Memory B cell (primary cell): ENCODE measurements around the gene MICALL1.

Experiments
- ATAC-seq: fragments of 150-1000 bp; cut with Tn5 transposase; 2 replicates; pipeline ENCODE4 v1.10.0; 2021; ENCODE audit warnings: low read depth, mild to moderate bottlenecking, moderate library complexity
- DNase-seq, 2 donors: peaks; one replicate each; pipeline ENCODE4 v3.0.0; 2022; ENCODE audit warnings: low spot score in 2 of 2
- H3K27ac Mint-ChIP-seq: one replicate; pipeline ENCODE4 v1.8.0; 2022; ENCODE audit warnings: mild to moderate bottlenecking, moderate library complexity, mixed read lengths
- H3K27me3 Mint-ChIP-seq: one replicate; pipeline ENCODE4 v1.8.0; 2022; ENCODE audit warnings: mixed read lengths
- H3K36me3 Mint-ChIP-seq: one replicate; pipeline ENCODE4 v1.8.0; 2022; ENCODE audit warnings: mild to moderate bottlenecking, mixed read lengths
- H3K4me1 Mint-ChIP-seq: one replicate; pipeline ENCODE4 v1.8.0; 2022; ENCODE audit warnings: mixed read lengths
- H3K4me3 Mint-ChIP-seq: one replicate; pipeline ENCODE4 v1.8.0; 2022; ENCODE audit warnings: mild to moderate bottlenecking, moderate library complexity, mixed read lengths
- H3K9me3 Mint-ChIP-seq: one replicate; pipeline ENCODE4 v1.8.0; 2022; ENCODE audit warnings: mixed read lengths

MICALL1 gene

DNA sequence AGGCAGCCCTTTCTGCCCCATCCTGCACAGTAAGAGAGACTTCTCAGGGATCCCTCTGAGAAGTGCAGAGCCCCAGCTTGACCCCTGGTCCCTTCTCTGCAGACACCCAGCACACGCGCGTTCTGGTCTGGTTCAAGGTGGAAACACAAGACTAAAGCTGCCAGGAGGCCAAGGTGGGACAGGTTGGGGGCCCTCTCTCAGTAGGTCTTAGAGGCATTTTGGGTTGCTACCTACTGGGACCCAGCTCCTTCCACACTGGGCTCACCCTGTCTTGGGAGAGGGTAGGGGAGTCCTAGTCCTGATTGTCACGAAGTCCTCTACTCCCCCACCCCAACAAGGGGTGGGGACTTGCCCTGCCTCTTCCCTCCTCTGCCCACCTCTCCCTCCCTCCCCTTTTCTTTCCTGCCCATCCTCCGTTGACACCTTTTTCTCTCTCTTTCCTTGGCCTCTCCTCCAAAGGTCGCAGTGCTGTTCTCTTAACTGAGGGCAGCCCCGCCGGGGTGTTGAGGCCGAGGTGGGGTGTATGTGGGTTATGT lies 79.0 kb downstream of the MICALL1 start:
- Mint-ChIP-seq H3K27me3 (no peaks in the 10 kb centered on the region), H3K36me3 (peaks cover 5% of the 10 kb centered on the region), H3K4me3 (no peak overlapping the region), H3K4me1 (no peaks in the 10 kb centered on the region), H3K9me3 (no peaks in the 10 kb centered on the region), H3K27ac (no peak overlapping the region)
- ATAC-seq (no peak), DNase-seq (no peak)

DNA sequence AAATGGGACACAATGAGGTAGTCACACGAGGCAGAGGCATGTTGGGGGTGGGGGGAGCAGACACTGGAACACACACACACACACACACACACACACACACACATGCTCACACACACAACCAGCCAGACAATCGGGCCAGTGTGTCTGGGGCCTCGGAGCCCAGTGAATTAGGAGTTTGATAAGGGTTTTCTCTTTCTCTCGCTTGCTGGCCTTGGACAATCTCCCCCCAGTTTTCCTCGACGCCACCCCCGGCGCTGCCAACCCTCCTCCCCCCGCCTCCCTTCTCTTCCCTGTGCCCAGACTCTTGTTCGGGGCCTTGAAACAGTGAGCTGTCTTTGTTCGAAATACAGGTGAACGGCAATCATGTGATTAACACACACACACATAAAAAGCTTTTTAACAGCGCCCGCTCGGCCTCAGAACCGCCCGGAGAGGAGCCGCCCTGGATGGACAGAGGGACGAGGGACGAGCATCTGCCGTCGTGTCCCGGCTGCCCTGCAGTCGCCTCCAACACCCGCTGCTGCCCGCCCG lies 79.7 kb downstream of the MICALL1 start:
- Mint-ChIP-seq H3K36me3 (peaks cover 5% of the 10 kb centered on the region), H3K4me1 (no peaks in the 10 kb centered on the region), H3K27ac (no peak overlapping the region), H3K4me3 (no peak overlapping the region), H3K27me3 (no peaks in the 10 kb centered on the region), H3K9me3 (no peaks in the 10 kb centered on the region)
- DNase-seq (no peak), ATAC-seq (no peak)

DNA sequence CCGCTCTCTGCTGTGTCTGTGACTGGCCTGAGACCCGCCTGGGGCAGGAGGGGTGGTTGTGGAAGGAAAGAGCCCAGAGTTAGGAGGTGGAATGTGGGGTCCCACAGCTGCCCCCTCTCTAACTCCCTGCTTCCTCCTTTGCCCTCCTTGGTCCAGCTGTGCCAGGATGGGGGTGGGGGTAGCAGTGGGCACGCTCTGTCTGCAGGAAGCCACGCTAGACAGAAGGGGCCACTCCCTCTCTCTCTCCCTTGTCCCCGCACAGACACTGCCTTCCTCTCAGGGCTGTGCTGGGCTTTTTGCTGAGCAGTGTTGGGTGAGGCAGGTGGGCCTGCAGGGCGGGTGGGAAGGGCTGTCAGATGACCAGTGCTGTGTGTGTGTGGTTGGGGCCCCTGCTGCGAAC lies 80.3 kb downstream of the MICALL1 start:
- H3K27me3 Mint-ChIP-seq: no peaks in the 10 kb centered on the region
- H3K4me3 Mint-ChIP-seq: no peak overlapping the region
- peaks cover 5% of the 10 kb centered on the region for H3K36me3 Mint-ChIP-seq
- ATAC-seq: no peak
- no peak overlapping the region for H3K27ac Mint-ChIP-seq
- no peaks in the 10 kb centered on the region for H3K9me3 Mint-ChIP-seq
- DNase-seq: no peak
- H3K4me1 Mint-ChIP-seq: no peaks in the 10 kb centered on the region

DNA sequence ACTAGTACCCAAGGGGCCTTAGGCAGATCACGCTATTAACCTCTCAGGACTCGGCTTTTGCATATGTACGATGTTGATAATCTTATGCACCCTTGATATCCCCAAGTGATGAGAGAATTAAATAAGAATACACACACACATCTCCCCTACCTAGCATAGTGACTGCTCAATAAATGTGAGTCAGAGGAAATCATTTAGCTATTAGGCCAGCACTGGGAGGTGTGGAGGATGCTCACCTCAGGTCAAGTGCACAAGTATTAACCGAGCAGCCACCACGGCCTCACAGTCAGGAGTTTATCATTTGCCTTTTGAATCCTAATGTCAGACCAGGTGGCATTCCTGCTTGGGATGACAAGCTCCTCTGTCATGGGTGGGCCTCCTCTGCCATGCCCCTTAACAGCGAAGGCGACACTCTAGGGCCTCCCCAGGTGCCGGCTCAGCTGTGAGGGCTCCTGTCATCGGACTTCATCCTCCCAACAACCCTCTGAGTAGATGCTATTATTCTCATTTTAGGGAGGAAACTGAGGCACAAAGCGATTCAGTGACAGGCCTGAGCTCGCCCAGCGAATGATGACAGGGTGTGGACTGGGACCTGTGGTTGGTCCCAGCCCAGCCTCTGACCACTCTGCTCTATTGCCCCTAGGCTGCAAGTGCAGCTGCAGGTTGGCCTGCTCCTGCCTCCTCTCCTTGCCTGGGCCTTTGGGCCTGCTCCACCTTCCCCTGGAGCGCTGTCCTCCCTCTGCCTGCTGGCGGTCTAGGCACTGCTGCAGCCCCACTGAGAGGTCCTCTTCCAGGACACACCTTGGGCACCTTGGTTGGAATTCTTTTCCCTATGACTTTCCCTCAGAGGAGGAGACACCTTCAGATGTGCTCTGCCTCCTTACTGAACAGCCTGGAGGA lies 83.3 kb downstream of the MICALL1 start:
- H3K9me3 Mint-ChIP-seq: no peaks in the 10 kb centered on the region
- H3K4me1 Mint-ChIP-seq: no peaks in the 10 kb centered on the region
- no peak overlapping the region for H3K27ac Mint-ChIP-seq
- no peaks in the 10 kb centered on the region for H3K27me3 Mint-ChIP-seq
- ATAC-seq (no peak), DNase-seq (no peak)
- peaks cover 2% of the 10 kb centered on the region for H3K36me3 Mint-ChIP-seq
- no peak overlapping the region for H3K4me3 Mint-ChIP-seq

DNA sequence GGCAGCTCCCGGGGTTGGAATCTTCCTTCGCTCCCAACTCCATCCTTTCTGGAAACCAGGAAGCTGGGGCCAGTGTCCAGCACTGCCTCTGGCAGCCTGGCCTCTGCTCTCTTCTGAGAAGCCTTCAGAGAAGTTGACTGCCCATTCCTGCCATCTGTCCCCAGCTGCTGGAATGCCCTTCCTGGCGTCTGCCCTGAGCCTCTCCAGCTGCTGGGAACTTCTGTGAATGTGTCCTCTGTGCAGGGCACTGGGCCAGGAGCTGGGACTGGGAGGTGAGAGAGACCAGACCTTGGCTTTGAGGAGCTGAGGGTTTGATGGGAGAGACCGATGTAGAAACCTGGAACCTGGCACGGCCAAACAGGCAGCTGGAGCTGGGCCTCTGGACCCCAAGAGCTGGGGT lies 84.2 kb downstream of the MICALL1 start:
- Mint-ChIP-seq H3K36me3 (peaks cover 2% of the 10 kb centered on the region), H3K4me1 (peaks cover 1% of the 10 kb centered on the region), H3K27me3 (no peaks in the 10 kb centered on the region), H3K27ac (no peak overlapping the region), H3K4me3 (no peak overlapping the region), H3K9me3 (no peaks in the 10 kb centered on the region)
- DNase-seq (no peak), ATAC-seq (no peak)

DNA sequence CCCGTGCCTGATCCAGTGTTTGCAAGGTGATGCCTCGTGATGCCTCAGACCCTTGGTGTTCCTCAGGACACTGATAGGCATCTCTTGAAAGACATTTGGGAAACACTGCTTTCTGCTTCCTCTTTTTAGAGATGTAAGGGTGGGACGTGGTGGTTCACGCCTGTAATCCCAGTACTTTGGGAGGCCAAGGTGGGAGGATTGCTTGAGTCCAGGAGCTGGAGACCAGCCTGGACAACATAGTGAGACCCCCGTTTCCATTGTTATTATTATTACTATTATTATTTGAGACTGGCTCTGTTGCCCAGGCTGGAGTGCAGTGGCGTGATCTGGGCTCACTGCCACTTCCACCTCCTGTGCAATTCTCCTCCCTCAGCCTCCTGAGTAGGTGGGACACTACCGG lies 84.8 kb downstream of the MICALL1 start:
- Mint-ChIP-seq H3K4me3 (no peak overlapping the region), H3K27ac (no peak overlapping the region), H3K4me1 (peaks cover 6% of the 10 kb centered on the region), H3K9me3 (no peaks in the 10 kb centered on the region), H3K36me3 (peaks cover 2% of the 10 kb centered on the region), H3K27me3 (no peaks in the 10 kb centered on the region)
- DNase-seq (no peak), ATAC-seq (no peak)

DNA sequence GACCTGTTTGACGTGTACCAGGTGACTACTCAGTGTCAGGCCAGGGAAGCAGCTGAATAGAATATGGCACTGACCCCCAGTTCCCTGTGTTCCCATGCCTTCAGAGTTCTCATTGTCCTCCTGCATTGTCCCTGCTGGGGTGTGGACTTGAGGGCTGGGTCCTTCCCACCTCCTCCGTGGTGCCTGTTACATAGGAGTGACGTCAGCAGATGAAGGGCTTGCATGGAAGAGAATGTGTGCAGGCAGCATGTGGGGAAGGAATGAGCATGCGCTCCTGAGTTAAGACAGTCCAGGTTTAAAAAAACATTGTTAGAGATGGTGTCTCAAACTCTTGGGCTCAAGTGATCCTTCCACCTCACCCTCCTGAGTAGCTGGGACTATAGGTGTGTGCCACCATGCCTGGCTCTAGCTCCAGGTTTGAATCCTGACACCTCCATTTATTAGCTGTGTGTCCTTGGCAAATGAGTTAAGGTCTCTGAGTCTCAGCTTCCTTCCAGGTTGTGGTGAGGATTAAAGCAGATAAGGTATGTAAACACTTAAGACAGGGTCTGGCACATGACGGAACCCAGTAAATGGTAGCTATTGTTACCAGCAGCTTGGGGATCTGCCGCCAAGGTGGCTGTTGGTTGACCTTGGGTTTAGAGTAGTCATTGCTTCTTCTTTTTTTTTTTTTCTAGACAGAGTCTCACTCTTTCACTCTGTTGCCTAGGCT lies 85.8 kb downstream of the MICALL1 start:
- no peaks in the 10 kb centered on the region for H3K9me3 Mint-ChIP-seq
- H3K27ac Mint-ChIP-seq: no peak overlapping the region
- H3K36me3 Mint-ChIP-seq: peaks cover 2% of the 10 kb centered on the region
- no peak for ATAC-seq
- no peak overlapping the region for H3K4me3 Mint-ChIP-seq
- peaks cover 13% of the 10 kb centered on the region for H3K4me1 Mint-ChIP-seq
- DNase-seq: no peak
- no peaks in the 10 kb centered on the region for H3K27me3 Mint-ChIP-seq
